Astrocyte of the cerebellum (primary cell): ENCODE measurements around the gene CCND2.
A peak's percentile ranks its signal among the peaks of the same experiment; 100 is the strongest.

Source experiments
- DNase-seq: peaks from one replicate; pipeline ENCODE4 v3.0.0-alpha.2; 2011; ENCODE audit warnings: low read depth
- H3K4me3 ChIP-seq: 2 replicates; pipeline ENCODE4 v1.5.1; 2011; ENCODE audit warnings: mild to moderate bottlenecking, low read depth, low read length, moderate library complexity
- in situ Hi-C: cut with HindIII; loops from 2 replicates; pipeline ENCODE4 v1.10.0; 2017; ENCODE audit warnings: low sequenced_read_pairs
- TF ChIP-seq, protein P1 (sequence below): IDR thresholded peaks from 2 replicates; pipeline ENCODE4 v1.5.1; 2012; ENCODE audit warnings: low read length, low read depth, moderate library complexity, mild to moderate bottlenecking; ENCODE audit errors: missing control alignments

Gene CCND2

DNA sequence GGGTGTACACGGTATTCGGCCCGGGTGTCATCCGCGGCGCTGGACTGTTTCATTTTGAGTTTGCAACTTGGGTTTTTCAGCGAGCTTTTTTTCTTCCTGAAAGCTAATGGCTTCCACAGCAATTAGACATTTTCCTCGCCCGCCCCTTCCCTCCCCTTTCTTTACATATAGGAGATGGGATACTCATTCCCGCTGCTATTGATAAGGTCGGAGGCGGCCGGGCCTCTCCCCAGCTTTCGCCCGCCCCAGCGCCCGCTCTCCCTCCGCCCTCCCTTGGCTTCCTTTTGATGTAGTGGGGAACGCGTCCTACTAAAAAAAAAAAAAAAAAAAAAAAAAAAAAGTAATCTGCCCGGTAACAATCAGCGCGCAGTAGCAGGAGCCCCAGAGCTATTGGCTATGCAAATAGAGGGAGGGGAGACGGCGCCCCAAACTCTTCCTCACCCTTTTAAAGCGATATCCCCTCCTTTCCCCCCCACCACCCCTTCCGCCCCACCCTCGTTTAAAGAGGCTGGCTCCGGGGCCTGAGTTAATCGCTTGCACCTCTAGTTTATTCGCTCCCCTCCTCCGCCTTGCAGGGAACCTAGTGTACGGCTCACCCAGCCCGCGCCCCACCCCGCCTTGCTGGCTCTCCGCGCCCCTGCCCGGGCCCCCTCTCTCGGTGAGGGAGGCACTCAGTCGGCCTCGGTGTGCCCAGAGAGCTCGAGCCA lies 1.7 kb upstream of the CCND2 start:
- peak overlapping the region; percentile 26 for H3K4me3 ChIP-seq
- TF ChIP-seq, protein P1, sequence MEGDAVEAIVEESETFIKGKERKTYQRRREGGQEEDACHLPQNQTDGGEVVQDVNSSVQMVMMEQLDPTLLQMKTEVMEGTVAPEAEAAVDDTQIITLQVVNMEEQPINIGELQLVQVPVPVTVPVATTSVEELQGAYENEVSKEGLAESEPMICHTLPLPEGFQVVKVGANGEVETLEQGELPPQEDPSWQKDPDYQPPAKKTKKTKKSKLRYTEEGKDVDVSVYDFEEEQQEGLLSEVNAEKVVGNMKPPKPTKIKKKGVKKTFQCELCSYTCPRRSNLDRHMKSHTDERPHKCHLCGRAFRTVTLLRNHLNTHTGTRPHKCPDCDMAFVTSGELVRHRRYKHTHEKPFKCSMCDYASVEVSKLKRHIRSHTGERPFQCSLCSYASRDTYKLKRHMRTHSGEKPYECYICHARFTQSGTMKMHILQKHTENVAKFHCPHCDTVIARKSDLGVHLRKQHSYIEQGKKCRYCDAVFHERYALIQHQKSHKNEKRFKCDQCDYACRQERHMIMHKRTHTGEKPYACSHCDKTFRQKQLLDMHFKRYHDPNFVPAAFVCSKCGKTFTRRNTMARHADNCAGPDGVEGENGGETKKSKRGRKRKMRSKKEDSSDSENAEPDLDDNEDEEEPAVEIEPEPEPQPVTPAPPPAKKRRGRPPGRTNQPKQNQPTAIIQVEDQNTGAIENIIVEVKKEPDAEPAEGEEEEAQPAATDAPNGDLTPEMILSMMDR = no peak

DNA sequence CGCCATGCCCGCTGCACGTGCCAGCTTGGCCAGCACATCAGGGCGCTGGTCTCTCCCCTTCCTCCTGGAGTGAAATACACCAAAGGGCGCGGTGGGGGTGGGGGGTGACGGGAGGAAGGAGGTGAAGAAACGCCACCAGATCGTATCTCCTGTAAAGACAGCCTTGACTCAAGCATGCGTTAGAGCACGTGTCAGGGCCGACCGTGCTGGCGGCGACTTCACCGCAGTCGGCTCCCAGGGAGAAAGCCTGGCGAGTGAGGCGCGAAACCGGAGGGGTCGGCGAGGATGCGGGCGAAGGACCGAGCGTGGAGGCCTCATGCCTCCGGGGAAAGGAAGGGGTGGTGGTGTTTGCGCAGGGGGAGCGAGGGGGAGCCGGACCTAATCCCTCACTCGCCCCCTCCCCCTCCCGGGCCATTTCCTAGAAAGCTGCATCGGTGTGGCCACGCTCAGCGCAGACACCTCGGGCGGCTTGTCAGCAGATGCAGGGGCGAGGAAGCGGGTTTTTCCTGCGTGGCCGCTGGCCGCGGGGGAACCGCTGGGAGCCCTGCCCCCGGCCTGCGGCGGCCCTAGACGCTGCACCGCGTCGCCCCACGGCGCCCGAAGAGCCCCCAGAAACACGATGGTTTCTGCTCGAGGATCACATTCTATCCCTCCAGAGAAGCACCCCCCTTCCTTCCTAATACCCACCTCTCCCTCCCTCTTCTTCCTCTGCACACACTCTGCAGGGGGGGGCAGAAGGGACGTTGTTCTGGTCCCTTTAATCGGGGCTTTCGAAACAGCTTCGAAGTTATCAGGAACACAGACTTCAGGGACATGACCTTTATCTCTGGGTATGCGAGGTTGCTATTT lies 914 bp upstream of the CCND2 start:
- H3K4me3 ChIP-seq = peak overlapping the region; percentile 26
- no peak for DNase-seq
- TF ChIP-seq, protein P1 = no peak
- in situ Hi-C loops = no loop called here

More for the DNA sequence above, 1.7 kb upstream of the CCND2 start:
- in situ Hi-C loops = no loop called here
- no peak for DNase-seq

DNA sequence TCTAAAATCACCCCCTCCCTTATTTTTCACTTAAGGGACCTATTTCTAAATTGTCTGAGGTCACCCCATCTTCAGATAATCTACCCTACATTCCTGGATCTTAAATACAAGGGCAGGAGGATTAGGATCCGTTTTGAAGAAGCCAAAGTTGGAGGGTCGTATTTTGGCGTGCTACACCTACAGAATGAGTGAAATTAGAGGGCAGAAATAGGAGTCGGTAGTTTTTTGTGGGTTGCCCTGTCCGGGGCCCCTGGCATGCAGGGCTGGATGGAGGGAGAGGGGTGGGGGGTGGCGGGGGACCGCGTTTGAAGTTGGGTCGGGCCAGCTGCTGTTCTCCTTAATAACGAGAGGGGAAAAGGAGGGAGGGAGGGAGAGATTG lies 300 bp upstream of the CCND2 start:
- DNase-seq = no peak
- in situ Hi-C loops = no loop called here
- TF ChIP-seq, protein P1 = no peak
- no peak overlapping the region for H3K4me3 ChIP-seq

DNA sequence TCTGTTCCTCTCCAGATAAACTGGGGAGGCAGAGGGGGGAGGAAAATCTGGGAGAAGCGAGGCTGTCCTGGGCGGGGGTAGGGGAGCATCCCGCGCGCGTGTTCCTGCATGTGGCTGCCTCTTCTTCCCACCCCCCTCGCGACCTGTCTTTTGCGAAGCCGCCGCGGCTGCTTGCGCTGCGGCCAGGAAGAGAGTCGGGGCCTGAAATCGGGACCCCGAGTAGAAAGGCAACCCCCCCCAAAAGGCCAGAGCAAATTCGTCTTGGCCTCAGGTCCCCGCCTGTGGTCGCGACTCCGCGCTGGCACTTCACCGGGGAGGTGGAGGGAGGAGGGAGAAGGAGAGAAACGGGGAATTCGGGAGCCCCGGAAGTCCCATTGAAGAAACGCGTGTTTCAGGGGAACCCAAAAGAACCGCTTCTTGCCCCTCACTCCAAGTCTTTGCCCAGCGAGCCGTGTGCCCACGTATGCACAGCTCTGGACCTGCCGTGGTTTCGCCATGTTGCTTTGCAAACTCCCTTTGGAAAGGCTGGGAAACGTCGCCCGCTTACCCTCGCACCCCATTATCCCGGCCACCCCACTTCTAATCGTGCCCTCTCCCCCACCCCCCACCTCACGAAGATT lies 944 bp downstream of the CCND2 start:
- in situ Hi-C loops = no loop called here
- H3K4me3 ChIP-seq = peak overlapping the region; percentile 36
- DNase-seq = no peak
- TF ChIP-seq, protein P1 = no peak

DNA sequence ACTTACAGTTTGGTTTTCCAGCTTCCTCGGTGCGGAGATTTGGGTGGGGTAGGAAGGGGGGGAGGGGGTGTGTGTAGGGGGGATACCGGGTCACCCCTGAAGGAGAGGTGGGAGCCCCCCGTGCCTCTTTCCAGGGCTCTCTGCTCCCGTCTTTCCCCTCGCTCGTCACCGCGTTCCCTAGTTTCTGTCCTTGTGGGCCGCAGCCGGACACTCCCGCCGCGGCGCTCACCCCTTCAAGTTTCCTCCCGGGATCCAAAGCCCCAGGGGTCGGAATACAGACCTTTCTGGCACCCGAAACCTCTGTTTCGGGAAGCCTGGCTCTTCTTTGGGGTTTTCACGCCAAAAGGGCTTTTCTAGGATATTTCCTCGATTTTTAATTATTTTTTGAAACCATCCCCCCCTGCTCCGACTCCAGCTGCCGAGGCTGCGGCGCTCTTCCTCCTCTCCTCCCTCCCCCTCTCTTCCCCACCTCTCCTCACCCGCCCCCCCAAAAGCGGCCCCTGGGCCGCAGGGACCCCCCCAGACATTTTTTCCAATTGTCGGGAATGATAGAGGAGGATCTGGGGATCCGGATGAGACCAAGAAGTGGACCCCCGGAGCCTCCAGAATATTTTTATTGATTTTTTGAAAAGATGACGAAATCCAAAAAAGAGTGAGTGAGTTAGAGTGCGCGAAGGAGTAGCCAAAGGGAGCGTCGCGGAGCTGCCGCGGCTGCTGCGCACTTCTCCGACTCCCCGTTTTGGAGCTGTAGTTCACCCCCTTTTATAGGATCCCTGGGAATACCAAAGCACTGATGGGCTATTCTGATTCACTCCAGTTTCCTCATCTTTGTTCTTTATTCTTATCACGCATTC lies 1.7 kb downstream of the CCND2 start:
- DNase-seq = no peak
- peak overlapping the region; percentile 36 for H3K4me3 ChIP-seq
- TF ChIP-seq, protein P1 = no peak
- in situ Hi-C loops = no loop called here

DNA sequence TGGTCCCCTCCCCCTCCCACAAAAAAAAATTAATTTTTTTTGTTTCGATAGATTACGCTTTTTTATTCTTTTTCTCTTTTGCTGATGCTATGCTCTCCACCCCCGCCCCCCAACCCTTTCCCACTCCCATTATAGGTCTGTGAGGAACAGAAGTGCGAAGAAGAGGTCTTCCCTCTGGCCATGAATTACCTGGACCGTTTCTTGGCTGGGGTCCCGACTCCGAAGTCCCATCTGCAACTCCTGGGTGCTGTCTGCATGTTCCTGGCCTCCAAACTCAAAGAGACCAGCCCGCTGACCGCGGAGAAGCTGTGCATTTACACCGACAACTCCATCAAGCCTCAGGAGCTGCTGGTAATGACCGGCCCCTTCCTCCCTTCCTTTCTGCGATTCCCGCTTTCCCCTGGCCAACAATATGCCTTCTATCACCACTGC lies 2.3 kb downstream of the CCND2 start:
- TF ChIP-seq, protein P1 = no peak
- in situ Hi-C loops = no loop called here
- no peak for DNase-seq
- H3K4me3 ChIP-seq = peak overlapping the region; percentile 36
